PC-9 (cell line): ENCODE measurements around the gene EZR.

Experiments
- CTCF ChIP-seq: fragments of 200-600 bp; sonication (generic); conservative IDR thresholded peaks from 2 replicates; pipeline ENCODE4 v1.6.1; 2017; ENCODE audit warnings: mixed run types, antibody characterized with exemption, mild to moderate bottlenecking, moderate library complexity
- EZH2 ChIP-seq: fragments of 200-600 bp; sonication (generic); IDR thresholded peaks from 2 replicates; pipeline ENCODE4 v1.8.0; 2017; ENCODE audit warnings: antibody characterized with exemption, low read depth

GRCh38 chr6:158752613-158753012 lies 66.6 kb downstream of the EZR start:
- TF ChIP-seq CTCF = no peak
- TF ChIP-seq EZH2 = no peak
